CD4-positive, alpha-beta memory T cell (primary cell): ENCODE data around the gene TPRG1. TPM values are rescaled to one million over a fixed set of nuclear protein-coding genes. Genes with fewer than 3 reads are reported as not detected.

Experiments
- CTCF ChIA-PET: fragments of 350-600 bp; sonication (Branson Sonifier 250); formaldehyde crosslinking; loops from one replicate; lab custom pipeline; 2021; ENCODE audit warnings: inconsistent platforms; ENCODE audit not compliant: partially characterized antibody; lab: Charles Lee
- POLR2A ChIA-PET: fragments of 350-600 bp; sonication (Branson Sonifier 250); formaldehyde crosslinking; loops from one replicate; lab custom pipeline; 2021; ENCODE audit not compliant: partially characterized antibody; lab: Charles Lee
- DNase-seq, 5 donors: peaks; one replicate each; pipeline versions ENCODE4 v3.0.0 to v3.0.0-alpha.2; 2020 to 2022; ENCODE audit warnings: mixed read lengths in 1 of 5
- H3K27ac ChIP-seq: one replicate; pipeline ENCODE4 v1.7.0; 2013; ENCODE audit warnings: low read depth, low read length
- H3K27me3 ChIP-seq: 2 replicates; pipeline ENCODE4 v1.7.0; 2013; ENCODE audit warnings: mild to moderate bottlenecking, low read length, moderate library complexity; ENCODE audit not compliant: insufficient read depth
- H3K36me3 ChIP-seq: 2 replicates; pipeline ENCODE4 v1.7.0; 2013; ENCODE audit warnings: mild to moderate bottlenecking, low read length, moderate library complexity; ENCODE audit not compliant: insufficient read depth
- H3K4me1 ChIP-seq: 2 replicates; pipeline ENCODE4 v1.7.0; 2013; ENCODE audit warnings: mild to moderate bottlenecking, low read length, moderate library complexity; ENCODE audit not compliant: insufficient read depth
- H3K4me3 ChIP-seq, 2 donors: one replicate each; pipeline ENCODE4 v1.7.0; 2013; ENCODE audit warnings: low read length in 2 of 2, mild to moderate bottlenecking in 1 of 2
- H3K9me3 ChIP-seq, 2 donors: one replicate each; pipeline ENCODE4 v1.7.0; 2013; ENCODE audit warnings: low read length in 2 of 2, control low read depth in 1 of 2; ENCODE audit not compliant: control insufficient read depth in 1 of 2
- H3K27ac Mint-ChIP-seq, 7 donors: one replicate each; pipeline ENCODE4 v1.8.0; 2020 to 2021; ENCODE audit warnings: mixed read lengths in 7 of 7, mild to moderate bottlenecking in 6 of 7, inconsistent platforms in 3 of 7, moderate library complexity in 3 of 7
- H3K27me3 Mint-ChIP-seq, 2 donors: one replicate each; pipeline ENCODE4 v1.8.0; 2020 to 2021; ENCODE audit warnings: mixed read lengths in 2 of 2
- H3K36me3 Mint-ChIP-seq, 2 donors: one replicate each; pipeline ENCODE4 v1.8.0; 2020 to 2021; ENCODE audit warnings: mixed read lengths in 2 of 2, inconsistent platforms in 1 of 2, mild to moderate bottlenecking in 1 of 2
- H3K4me1 Mint-ChIP-seq, 4 donors: one replicate each; pipeline ENCODE4 v1.8.0; 2020 to 2021; ENCODE audit warnings: mixed read lengths in 4 of 4, mild to moderate bottlenecking in 1 of 4
- H3K4me3 Mint-ChIP-seq, 8 donors: one replicate each; pipeline ENCODE4 v1.8.0; 2020 to 2021; ENCODE audit warnings: mixed read lengths in 8 of 8, mild to moderate bottlenecking in 7 of 8, moderate library complexity in 6 of 8, inconsistent platforms in 3 of 8
- H3K9me3 Mint-ChIP-seq, 8 donors: one replicate each; pipeline ENCODE4 v1.8.0; 2020 to 2021; ENCODE audit warnings: mixed read lengths in 8 of 8, mild to moderate bottlenecking in 5 of 8, inconsistent platforms in 3 of 8, moderate library complexity in 1 of 8
- intact Hi-C: fragments of 100-400 bp; cut with micrococcal nuclease; formaldehyde crosslinking; loops from one replicate; pipeline ENCODE4 v1.15.1; 2023
- polyA plus RNA-seq, 2 donors: library from polyadenylated mRNA; unstranded; fragments of 300-500 nt; fragmentation: Illumina TruSeq; gene quantifications; one replicate each; pipeline ENCODE4 v1.2.3, GENCODE V29; 2021
- total RNA-seq, 2 experiments: library from RNA; stranded (reverse); gene quantifications; one replicate each; pipeline ENCODE4 v1.2.3, GENCODE V29; 2021

TPRG1 gene
- total and polyA plus RNA-seq, 4 experiments from 2014 or later: 8.2 to 61.4 (median 31.7) TPM

- peak overlapping the region; percentile 63 to 98 (median 93) for H3K27ac Mint-ChIP-seq
These were observed 38.0 kb upstream of the TPRG1 start for GRCh38 chr3:189133768-189134167.

GRCh38 chr3:189137416-189137815, 34.4 kb upstream of the TPRG1 start:
- no peak overlapping the region for H3K27ac ChIP-seq

More at GRCh38 chr3:189133768-189134167, 38.0 kb upstream of the TPRG1 start:
- Mint-ChIP-seq H3K4me3 (peak overlapping the region in 1 of 8 donors; percentile 53), H3K36me3 (peaks cover 13 to 14% of the 10 kb centered on the region in 2 donors), H3K9me3 (peaks cover 0 to 4% (median 0%) of the 10 kb centered on the region in 8 donors), H3K27me3 (no peaks in the 10 kb centered on the region), H3K4me1 (peaks cover 25 to 54% (median 38%) of the 10 kb centered on the region in 4 donors)
- Histone ChIP-seq H3K36me3 (no peaks in the 10 kb centered on the region), H3K27ac (no peak overlapping the region), H3K27me3 (no peaks in the 10 kb centered on the region), H3K4me1 (peaks cover 30% of the 10 kb centered on the region), H3K9me3 (no peaks in the 10 kb centered on the region), H3K4me3 (no peak overlapping the region)
- no peak for DNase-seq
- ChIA-PET CTCF (interaction anchor here (1.0 to 17.5 kb wide), 9 partner anchors 7 to 1395 kb away, joined by 3 to 391 read pairs (median 6); partner anchors contain the start of gene BCL6), POLR2A (interaction anchor here (1.1 to 14.5 kb wide), 5 partner anchors 9 to 1395 kb away, joined by 6 to 206 read pairs (median 40); no protein-coding TSS in a partner anchor)
- intact Hi-C loops: loop anchor here (10.0 kb wide), 2 partner anchors 191 to 979 kb away; partner anchors contain the start of gene LPP

GRCh38 chr3:189138901-189139610, 32.7 kb upstream of the TPRG1 start:
- Histone ChIP-seq H3K36me3 (no peaks in the 10 kb centered on the region), H3K9me3 (no peaks in the 10 kb centered on the region), H3K4me3 (no peak overlapping the region), H3K4me1 (peaks cover 20% of the 10 kb centered on the region), H3K27ac (no peak overlapping the region), H3K27me3 (no peaks in the 10 kb centered on the region)
- H3K9me3 Mint-ChIP-seq: peaks cover 0 to 1% (median 0%) of the 10 kb centered on the region in 8 donors
- intact Hi-C loops: loop anchor here (10.0 kb wide), 2 partner anchors 186 to 984 kb away; partner anchors contain the start of gene LPP
- no peak for DNase-seq
- ChIA-PET POLR2A (interaction anchor here (0.6 to 14.5 kb wide), 7 partner anchors 7 to 1400 kb away, joined by 3 to 206 read pairs (median 4); partner anchors contain the start of gene BCL6), CTCF (interaction anchor here (0.9 to 17.5 kb wide), 7 partner anchors 10 to 1400 kb away, joined by 3 to 391 read pairs (median 78); no protein-coding TSS in a partner anchor)
- H3K36me3 Mint-ChIP-seq: peaks cover 2 to 6% of the 10 kb centered on the region in 2 donors
- no peaks in the 10 kb centered on the region for H3K27me3 Mint-ChIP-seq
- peaks cover 10 to 43% (median 23%) of the 10 kb centered on the region in 4 donors for H3K4me1 Mint-ChIP-seq
- H3K27ac Mint-ChIP-seq: no peak overlapping the region
- no peak overlapping the region for H3K4me3 Mint-ChIP-seq

More at GRCh38 chr3:189137416-189137815, 34.4 kb upstream of the TPRG1 start:
- H3K27ac Mint-ChIP-seq: peak overlapping the region in 1 of 7 donors; percentile 5
- Histone ChIP-seq H3K4me3 (no peak overlapping the region), H3K36me3 (no peaks in the 10 kb centered on the region), H3K9me3 (no peaks in the 10 kb centered on the region), H3K27me3 (no peaks in the 10 kb centered on the region), H3K4me1 (peaks cover 22% of the 10 kb centered on the region)
- H3K27me3 Mint-ChIP-seq: no peaks in the 10 kb centered on the region
- H3K4me3 Mint-ChIP-seq: no peak overlapping the region
- peaks cover 0 to 4% (median 0%) of the 10 kb centered on the region in 8 donors for H3K9me3 Mint-ChIP-seq
- peaks cover 7 to 13% of the 10 kb centered on the region in 2 donors for H3K36me3 Mint-ChIP-seq
- H3K4me1 Mint-ChIP-seq: peaks cover 14 to 46% (median 30%) of the 10 kb centered on the region in 4 donors
- intact Hi-C loops: loop anchor here (10.0 kb wide), 2 partner anchors 187 to 983 kb away; partner anchors contain the start of gene LPP
- DNase-seq: no peak
- ChIA-PET POLR2A (interaction anchor here (0.6 to 14.5 kb wide), 3 partner anchors 14 to 1400 kb away, joined by 3 to 206 read pairs (median 6); no protein-coding TSS in a partner anchor), CTCF (interaction anchor here (0.9 to 17.5 kb wide), 6 partner anchors 6 to 1399 kb away, joined by 3 to 391 read pairs (median 41); no protein-coding TSS in a partner anchor)

DNA sequence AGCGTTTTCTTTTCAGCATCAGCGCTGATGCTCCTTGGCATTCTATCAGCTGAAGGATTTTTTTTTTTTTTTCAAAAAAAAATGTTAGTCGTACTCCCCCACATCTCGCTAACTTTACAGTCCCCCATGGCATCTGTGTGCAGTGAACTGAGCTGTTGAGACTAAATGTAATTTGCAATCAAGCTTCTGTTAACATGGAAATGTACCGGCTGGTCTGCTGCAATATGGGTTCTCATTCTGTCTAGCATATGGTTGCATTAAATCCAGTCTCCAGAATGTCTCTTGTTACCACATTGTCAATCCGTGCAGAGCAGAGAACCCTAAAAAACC, 32.2 kb upstream of the TPRG1 start:
- no peaks in the 10 kb centered on the region for H3K27me3 ChIP-seq
- no peak overlapping the region for H3K27ac ChIP-seq
- H3K9me3 Mint-ChIP-seq: peaks cover 0 to 1% (median 0%) of the 10 kb centered on the region in 8 donors
- no peak for DNase-seq
- peaks cover 24% of the 10 kb centered on the region for H3K4me1 ChIP-seq
- peaks cover 2 to 6% of the 10 kb centered on the region in 2 donors for H3K36me3 Mint-ChIP-seq
- ChIA-PET CTCF (interaction anchor here (0.9 to 17.5 kb wide), 7 partner anchors 9 to 1401 kb away, joined by 3 to 391 read pairs (median 78); no protein-coding TSS in a partner anchor), POLR2A (interaction anchor here (0.6 to 14.5 kb wide), 6 partner anchors 8 to 1399 kb away, joined by 3 to 206 read pairs (median 5); no protein-coding TSS in a partner anchor)
- peaks cover 14 to 48% (median 27%) of the 10 kb centered on the region in 4 donors for H3K4me1 Mint-ChIP-seq
- H3K9me3 ChIP-seq: no peaks in the 10 kb centered on the region
- no peak overlapping the region for H3K4me3 Mint-ChIP-seq
- no peak overlapping the region for H3K27ac Mint-ChIP-seq
- intact Hi-C loops: loop anchor here (10.0 kb wide), 2 partner anchors 185 to 985 kb away; partner anchors contain the start of gene LPP
- H3K27me3 Mint-ChIP-seq: no peaks in the 10 kb centered on the region
- H3K4me3 ChIP-seq: no peak overlapping the region
- no peaks in the 10 kb centered on the region for H3K36me3 ChIP-seq

DNA sequence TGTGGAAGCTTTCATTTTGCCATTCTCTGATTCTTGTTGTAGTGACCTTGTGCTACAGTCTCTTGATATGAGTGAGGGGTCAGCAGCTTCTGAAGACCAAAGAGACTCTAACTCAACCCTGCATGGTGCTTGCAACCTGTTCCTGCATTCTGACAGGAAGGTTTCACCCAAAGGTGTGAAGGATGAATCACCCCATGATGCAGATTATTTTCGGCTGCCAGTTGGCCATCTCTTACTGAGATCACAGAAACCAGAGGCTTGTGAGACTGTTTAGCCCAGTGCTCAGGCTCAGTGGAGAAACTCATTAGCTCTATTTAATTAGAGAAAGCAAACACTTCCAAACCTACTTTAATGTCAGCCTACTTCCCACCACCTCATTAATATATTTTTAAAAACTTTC, 29.2 kb upstream of the TPRG1 start:
- Histone ChIP-seq H3K9me3 (no peaks in the 10 kb centered on the region), H3K27ac (no peak overlapping the region), H3K4me1 (peaks cover 28% of the 10 kb centered on the region), H3K4me3 (no peak overlapping the region), H3K36me3 (no peaks in the 10 kb centered on the region), H3K27me3 (no peaks in the 10 kb centered on the region)
- Mint-ChIP-seq H3K9me3 (no peaks in the 10 kb centered on the region), H3K27me3 (no peaks in the 10 kb centered on the region), H3K4me3 (peak overlapping the region in 4 of 8 donors; percentile 8 to 24 (median 15)), H3K27ac (peak overlapping the region in 5 of 7 donors; percentile 33 to 77 (median 61)), H3K4me1 (peaks cover 17 to 43% (median 24%) of the 10 kb centered on the region in 4 donors), H3K36me3 (peaks cover 0 to 2% of the 10 kb centered on the region in 2 donors)
- ChIA-PET CTCF (interaction anchor here (1.0 to 17.5 kb wide), 9 partner anchors 8 to 1408 kb away, joined by 3 to 391 read pairs (median 73); no protein-coding TSS in a partner anchor), POLR2A (interaction anchor here (0.8 to 14.5 kb wide), 10 partner anchors 9 to 1403 kb away, joined by 3 to 206 read pairs (median 10); partner anchors contain the start of gene BCL6)
- intact Hi-C loops: no loop called here
- peak in 4 of 5 donors; percentile 6 to 66 (median 22) for DNase-seq

- no peak overlapping the region for H3K4me3 Mint-ChIP-seq
- CTCF ChIA-PET: interaction anchor here (1.0 to 17.5 kb wide), 14 partner anchors 9 to 1409 kb away, joined by 3 to 391 read pairs (median 14); partner anchors contain the start of gene BCL6
- H3K36me3 Mint-ChIP-seq: peaks cover 0 to 2% of the 10 kb centered on the region in 2 donors
- no peaks in the 10 kb centered on the region for H3K27me3 Mint-ChIP-seq
- DNase-seq: no peak
- intact Hi-C loops: no loop called here
- no peaks in the 10 kb centered on the region for H3K9me3 ChIP-seq
- POLR2A ChIA-PET: interaction anchor here (1.0 to 14.5 kb wide), 10 partner anchors 9 to 1404 kb away, joined by 3 to 206 read pairs (median 18); partner anchors contain the start of gene BCL6
- peaks cover 28% of the 10 kb centered on the region for H3K4me1 ChIP-seq
- no peak overlapping the region for H3K4me3 ChIP-seq
- H3K27ac Mint-ChIP-seq: peak overlapping the region in 4 of 7 donors; percentile 11 to 77 (median 62)
- H3K9me3 Mint-ChIP-seq: no peaks in the 10 kb centered on the region
- peaks cover 20 to 43% (median 29%) of the 10 kb centered on the region in 4 donors for H3K4me1 Mint-ChIP-seq
- H3K36me3 ChIP-seq: no peaks in the 10 kb centered on the region
- peak overlapping the region; percentile 18 for H3K27ac ChIP-seq
- no peaks in the 10 kb centered on the region for H3K27me3 ChIP-seq
These were observed 28.4 kb upstream of the TPRG1 start for GRCh38 chr3:189143321-189143720.
